Stimulated activated CD4-positive, alpha-beta T cell treated with anti-CD3 and anti-CD28 coated beads, Interleukin-2, amount 100 ng/mL, for 24 hours (primary cell): ENCODE data around the gene PIR.
A peak's percentile ranks its signal among the peaks of the same experiment; 100 is the strongest.

Source experiments
- DNase-seq, 2 donors: peaks; one replicate each; pipeline ENCODE4 v3.0.0-alpha.2; 2020

Gene PIR

DNA sequence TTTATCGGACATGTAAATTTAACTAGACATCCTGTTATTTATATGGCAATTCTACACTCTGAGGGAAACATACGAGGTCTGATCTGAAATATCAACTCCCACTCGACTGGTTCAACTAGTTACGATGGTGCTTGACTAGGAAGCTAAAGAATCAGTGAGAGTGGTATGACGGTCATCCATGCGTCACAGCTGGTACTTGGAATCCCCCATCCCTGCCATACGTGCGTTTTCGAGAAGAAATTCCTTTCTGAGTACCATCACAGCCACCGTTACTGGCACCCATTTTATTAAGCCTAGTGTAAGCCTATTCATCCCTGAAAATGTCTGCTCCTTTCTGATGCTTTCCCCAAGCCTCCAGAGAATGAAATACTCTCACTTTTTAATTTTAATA is 157.1 kb downstream of the PIR start:
- DNase-seq, result peak; percentile 17 to 26

GRCh38 chrX:15335135-15336022 is 157.8 kb downstream of the PIR start, which contains the start of gene PIGA:
PIGA (minus strand) TSS chrX:15335523; CDS start chrX:15331930, 3,593 bp downstream.
- DNase-seq, result peak; percentile 86 to 87
